Panc1 (cell line): ENCODE measurements around the gene DNAAF2.

ENCODE experiments used
- CTCF ChIP-seq: fragments of 450-650 bp; IDR thresholded peaks from 2 replicates; pipeline ENCODE4 v1.5.1; 2017; ENCODE audit warnings: mild to moderate bottlenecking
- POLR2AphosphoS5 ChIP-seq: IDR thresholded peaks from 2 replicates; pipeline ENCODE4 v1.6.1; 2012; ENCODE audit warnings: mild to moderate bottlenecking, low read depth, low read length, moderate library complexity
- REST ChIP-seq, 2 experiments: IDR thresholded peaks; 2 replicates each; pipeline ENCODE4 v1.6.1; 2011 to 2012; ENCODE audit warnings: low read depth in 2 of 2, control low read depth in 1 of 2, low read length in 1 of 2, mild to moderate bottlenecking in 1 of 2, moderate library complexity in 1 of 2; ENCODE audit not compliant: insufficient read depth in 1 of 2
- TCF7L2 ChIP-seq: IDR thresholded peaks from 2 replicates; pipeline ENCODE4 v1.6.1; 2011; ENCODE audit warnings: mild to moderate bottlenecking, low read depth, low read length, inconsistent platforms

- TF ChIP-seq CTCF (no peak), REST (IDR thresholded peaks at IDR 0.05; ENCODE audit: insufficient read depth in 1 of 2, low read depth in 2 of 2, low read length in 1 of 2) (no peak), TCF7L2 (no peak), POLR2AphosphoS5 (no peak)
These were observed 51.4 kb downstream of the DNAAF2 start for GRCh38 chr14:49583629-49584028.
